GM18870 (cell line): ENCODE measurements around the gene ITGA2B.
"Not testable (repeated sequence)": the region's sequence is repeated elsewhere in the genome, so short reads cannot be mapped to it uniquely, and the experiment has no call there.

Experiments
- ATAC-seq: cut with Tn5 transposase; IDR thresholded peaks from one replicate; pipeline ENCODE4 v1.9.1; 2021; ENCODE audit warnings: moderate library complexity; ENCODE audit not compliant: unreplicated experiment

The ITGA2B gene

DNA sequence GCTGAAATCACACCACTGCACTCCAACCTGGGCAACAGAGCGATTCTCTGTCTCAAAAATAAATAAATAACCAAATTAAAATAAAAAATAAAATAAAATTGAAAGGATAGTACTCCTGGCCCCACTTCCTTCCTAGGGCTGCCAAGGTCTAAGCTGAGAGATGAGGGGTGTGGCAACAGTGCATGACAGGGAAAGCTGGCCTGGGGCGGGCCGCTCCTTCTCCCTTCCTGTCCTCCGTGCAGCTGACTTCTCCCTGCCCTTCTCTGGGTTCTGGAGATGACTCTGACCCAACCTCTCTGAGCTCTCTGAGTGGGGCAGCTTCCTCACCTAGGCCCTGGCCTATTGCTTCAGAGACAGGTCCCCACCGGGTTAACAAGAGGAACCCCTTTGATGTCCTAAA is 56.1 kb downstream of the ITGA2B start:
- ATAC-seq = no peak

DNA sequence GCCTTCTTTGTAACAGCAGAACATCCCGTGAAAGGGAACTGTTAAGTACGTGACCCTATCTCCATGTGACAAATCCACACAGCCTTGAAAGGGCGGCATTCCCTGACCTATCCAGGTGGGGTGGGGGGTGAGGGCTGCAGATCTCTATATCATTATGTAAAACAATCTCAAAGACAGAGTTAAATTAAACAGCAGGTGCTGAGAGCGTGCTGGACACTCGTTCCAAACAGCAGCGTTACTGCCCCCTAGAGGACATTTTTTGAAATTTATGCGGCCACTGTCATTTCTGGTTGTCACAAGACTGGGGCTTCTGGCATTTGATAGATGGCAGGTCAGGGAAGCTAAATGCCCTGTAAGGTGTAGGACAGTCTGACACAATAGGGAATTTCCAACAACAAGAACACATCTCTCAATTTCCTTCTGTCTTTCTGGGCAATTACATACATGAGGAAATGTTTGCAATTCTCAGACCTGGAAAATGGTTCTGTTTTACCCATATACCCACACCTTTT is 58.1 kb downstream of the ITGA2B start:
- no peak for ATAC-seq

- ATAC-seq = not testable (repeated sequence)
Observed at GRCh38 chr17:44330263-44330662, 59.2 kb downstream of the ITGA2B start.

DNA sequence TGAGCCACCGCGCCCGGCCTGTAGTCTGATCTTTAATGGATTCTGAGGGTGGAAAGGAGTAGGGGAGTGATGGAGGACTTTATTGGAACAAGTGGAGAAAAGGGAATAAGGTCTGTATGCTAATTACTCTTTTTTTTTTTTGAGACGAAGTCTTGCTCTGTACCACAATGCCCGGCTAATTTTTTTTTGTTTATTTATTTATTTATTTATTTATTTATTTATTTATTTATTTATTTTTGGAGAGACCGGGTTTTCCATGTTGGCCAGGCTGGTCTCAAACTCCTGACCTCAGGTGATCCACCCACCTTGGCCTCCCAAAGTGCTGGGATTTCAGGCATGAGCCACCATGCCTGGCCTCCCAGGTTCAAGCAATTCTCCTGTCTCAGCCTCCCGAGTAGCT is 59.9 kb downstream of the ITGA2B start:
- not testable (repeated sequence) for ATAC-seq

- ATAC-seq = no peak
Observed at GRCh38 chr17:44327715-44328449, 61.6 kb downstream of the ITGA2B start.

DNA sequence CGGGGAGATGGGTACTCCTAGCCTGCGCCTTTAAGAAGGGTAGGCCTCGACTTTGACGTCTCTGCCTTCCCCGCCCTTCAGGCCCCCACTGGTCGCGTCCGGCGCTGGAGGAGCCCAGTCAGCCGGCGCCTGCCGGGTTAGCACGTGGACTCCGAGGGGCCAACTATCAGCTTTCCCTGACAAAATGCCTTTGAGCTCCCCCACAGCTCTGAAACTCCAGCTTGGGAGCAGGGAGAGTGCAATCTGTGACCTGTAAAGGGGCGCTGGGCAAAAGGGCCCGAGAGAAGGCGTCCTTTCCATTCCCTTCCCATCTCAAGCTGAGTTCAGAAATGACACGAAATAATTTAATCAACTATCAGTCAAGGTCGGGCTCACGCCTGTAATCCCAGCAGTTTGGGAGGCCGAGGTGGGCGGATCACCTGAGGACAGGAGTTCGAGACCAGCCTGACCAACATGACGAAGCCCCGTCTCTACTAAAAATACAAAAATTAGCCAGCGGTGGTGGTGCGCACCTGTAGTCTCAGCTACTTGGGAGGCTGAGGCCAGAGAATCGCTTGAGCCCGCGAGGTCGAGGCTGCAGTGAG is 62.5 kb downstream of the ITGA2B start:
- no peak for ATAC-seq

DNA sequence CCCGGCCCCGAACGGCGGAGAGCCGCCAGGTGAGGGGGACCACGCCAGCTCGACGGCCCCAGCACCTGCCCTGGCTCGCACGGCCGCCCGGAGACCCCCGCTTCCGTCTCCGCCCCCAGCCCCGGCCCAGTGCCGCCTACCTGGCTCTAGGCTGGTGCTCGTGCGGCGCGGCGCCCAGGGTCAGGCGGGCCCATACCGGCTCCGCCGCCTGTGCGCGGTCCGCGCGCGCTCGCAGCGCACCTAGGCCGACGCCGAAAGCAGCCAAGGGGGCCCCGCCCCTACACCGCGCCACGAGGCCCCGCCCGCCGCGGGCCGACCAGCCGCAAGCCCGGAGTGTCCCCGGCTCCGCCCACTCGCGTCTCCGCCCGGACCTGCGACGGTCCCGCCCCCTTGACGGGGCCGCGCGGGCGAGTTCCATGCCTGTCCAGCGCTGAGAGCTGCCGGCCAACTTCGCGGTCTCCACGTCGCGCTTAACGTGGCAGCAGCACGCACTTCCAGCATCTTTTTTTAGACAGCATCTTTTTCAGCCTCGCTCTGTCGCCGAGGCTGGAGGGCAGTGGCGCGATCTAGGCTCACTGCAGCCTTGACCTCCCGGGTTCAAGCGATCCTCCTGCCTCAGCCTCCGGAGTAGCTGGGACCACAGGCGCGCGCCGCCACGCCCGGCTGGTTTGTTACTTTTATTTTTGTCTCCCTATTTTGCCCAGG is 64.7 kb downstream of the ITGA2B start, which contains the start of gene SLC25A39:
SLC25A39 (minus strand) TSS at position 253 of the 705 bp plus-strand sequence. CDS start 1,261 bp downstream, outside the sequence.
- peak; percentile 44 for ATAC-seq

- no peak for ATAC-seq
Observed at GRCh38 chr17:44324092-44324570, 65.3 kb downstream of the ITGA2B start.

DNA sequence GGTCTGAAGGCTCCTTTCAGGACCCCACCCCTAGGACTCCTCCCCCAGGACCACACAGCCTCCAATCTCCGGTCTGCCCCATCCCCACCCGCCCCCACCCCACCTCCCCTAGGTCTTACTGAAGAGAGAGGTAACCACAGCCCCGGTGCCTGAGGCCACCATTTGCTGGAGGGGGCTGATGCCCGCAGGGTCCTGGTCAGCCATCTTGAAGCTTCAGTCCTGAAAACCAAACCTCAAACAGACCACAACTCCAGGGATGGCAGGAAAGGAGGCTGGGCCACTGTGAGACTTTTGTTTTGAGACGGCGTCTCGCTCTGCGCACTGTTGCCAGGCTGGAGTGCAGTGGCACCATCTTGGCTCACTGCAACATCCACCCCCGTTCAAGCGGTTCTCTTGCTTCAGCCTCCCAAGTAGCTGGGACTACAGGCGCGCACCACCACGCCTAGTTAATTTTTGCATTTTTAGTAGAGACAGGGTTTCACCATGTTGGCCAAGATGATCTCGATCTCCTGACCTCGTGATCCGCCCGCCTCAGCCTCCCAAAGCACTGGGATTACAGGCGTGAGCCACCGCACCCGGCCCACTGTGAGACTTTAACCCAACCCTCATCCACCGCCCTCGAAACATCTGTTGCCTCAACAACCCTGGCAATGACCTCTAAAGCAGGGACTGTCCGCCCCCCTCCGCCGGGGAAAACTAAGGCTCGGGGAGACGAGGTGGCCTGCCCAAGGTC is 65.9 kb downstream of the ITGA2B start:
- ATAC-seq = no peak

GRCh38 chr17:44322236-44322895 is 67.1 kb downstream of the ITGA2B start:
- ATAC-seq = no peak
